HL-60 (cell line): ENCODE measurements around the gene SPINT1.
A peak's percentile ranks its signal among the peaks of the same experiment; 100 is the strongest.

Experiments used
- CTCF ChIP-seq: IDR thresholded peaks from one replicate; pipeline ENCODE4 v1.5.1; 2011; ENCODE audit warnings: low read length, control low read depth, inconsistent platforms; ENCODE audit not compliant: insufficient read depth
- GABPA ChIP-seq: IDR thresholded peaks from 2 replicates; pipeline ENCODE4 v1.6.1; 2012; ENCODE audit warnings: low read depth
- POLR2AphosphoS5 ChIP-seq: IDR thresholded peaks from 2 replicates; pipeline ENCODE4 v1.6.1; 2012; ENCODE audit warnings: low read depth
- REST ChIP-seq: IDR thresholded peaks from 2 replicates; pipeline ENCODE4 v1.6.1; 2012; ENCODE audit warnings: low read depth; ENCODE audit not compliant: insufficient replicate concordance
- SPI1 ChIP-seq: IDR thresholded peaks from 2 replicates; pipeline ENCODE4 v1.6.1; 2012; ENCODE audit warnings: low read depth, mild to moderate bottlenecking, borderline replicate concordance

GRCh38 chr15:40894681-40895448 is 51.0 kb downstream of the SPINT1 start:
- TF ChIP-seq CTCF (peak; percentile 44), GABPA (no peak), POLR2AphosphoS5 (peak; percentile 39), REST (no peak), SPI1 (no peak)
